ENCODE data around the gene RPTOR. TPM values are rescaled to one million over a fixed set of nuclear protein-coding genes. Genes with fewer than 3 reads are reported as not detected.

The RPTOR gene
- total and polyA plus RNA-seq, 2 donors (not counting 3 experiments of a cell fraction or from before 2014, with no cell fraction given), result 10.7 to 41.8 TPM

DNA sequence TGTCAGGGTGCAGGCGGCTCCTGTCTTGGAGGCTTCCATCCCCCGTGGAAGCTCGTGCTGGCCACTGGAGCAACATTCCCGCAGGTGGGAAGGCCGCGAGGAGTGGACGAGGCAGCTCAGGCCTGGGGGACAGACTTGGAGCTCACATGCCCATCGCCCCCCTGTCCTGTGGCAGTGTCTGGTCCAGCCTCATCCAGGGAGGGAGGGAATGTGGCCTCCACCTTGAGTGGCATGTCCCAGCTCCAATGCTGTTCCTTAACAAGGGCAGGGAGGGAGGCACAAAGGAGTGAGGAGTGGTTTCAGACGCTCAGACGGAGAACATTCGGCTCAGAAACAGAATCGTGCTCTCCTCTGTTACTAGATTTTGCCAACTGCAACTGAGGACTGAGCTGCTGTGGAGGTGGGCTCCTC, 287.6 kb downstream of the RPTOR start:
- FAIRE-seq (peak; percentile 68), DNase-seq (ENCODE audit: low read depth, low spot score) (peak; percentile 54)
- BruUV-seq (replicated peaks), result no TSS peak
- POLR2A ChIA-PET, result no interaction called here
- no peaks in the 10 kb centered on the region for H3K27me3 ChIP-seq (ENCODE audit: control insufficient read depth in 2 of 2, insufficient read depth in 2 of 2, low read length in 2 of 2)
- peak overlapping the region; percentile 96 for H3K27ac ChIP-seq (ENCODE audit: insufficient read depth, low read depth, low read length)
- H3K4me3 ChIP-seq (replicated peaks in 1 of 3; ENCODE audit: insufficient read depth in 1 of 3, low read depth in 1 of 3, low read length in 3 of 3), result peak overlapping the region in 1 of 3 experiments; percentile 47
- dilution Hi-C loops (cut with MboI; ENCODE audit: extremely low pct_ligation_motif_present, low sequenced_read_pairs) (no loop called here), intact Hi-C loops (cut with micrococcal nuclease) (loop anchor here (10.0 kb wide), 1 partner anchor 287 kb away; the partner anchor contains the start of gene RPTOR)
- H3K79me2 ChIP-seq (ENCODE audit: control insufficient read depth, insufficient read depth, low read length), result no peaks in the 10 kb centered on the region
- H3K9me1 ChIP-seq (replicated peaks; ENCODE audit: control insufficient read depth, extremely low read depth, insufficient read depth, low read length), result no peaks in the 10 kb centered on the region
- H3K4me1 ChIP-seq (ENCODE audit: control insufficient read depth, extremely low read depth, insufficient read depth, low read length), result peaks cover 20% of the 10 kb centered on the region
- H3K4me2 ChIP-seq (ENCODE audit: insufficient read depth, low read length), result peak overlapping the region; percentile 70
- CTCF ChIA-PET, result interaction anchor here (0.7 to 1.8 kb wide), 5 partner anchors 24 to 78 kb away, joined by 3 to 7 read pairs (median 6); no protein-coding TSS in a partner anchor
- no peaks in the 10 kb centered on the region for H3K9me3 ChIP-seq (replicated peaks; ENCODE audit: control insufficient read depth, insufficient read depth, low read length)
- peak overlapping the region; percentile 45 for H2AFZ ChIP-seq (ENCODE audit: low read depth, low read length)
- H3K36me3 ChIP-seq (ENCODE audit: control insufficient read depth in 2 of 2, extremely low read depth in 1 of 2, insufficient read depth in 2 of 2, low read length in 2 of 2), result no peaks in the 10 kb centered on the region
- no peak for TF ChIP-seq POLR2AphosphoS5 (IDR thresholded peaks at IDR 0.05; ENCODE audit: insufficient read depth, low read depth, low read length)
- TF ChIP-seq, protein P1, sequence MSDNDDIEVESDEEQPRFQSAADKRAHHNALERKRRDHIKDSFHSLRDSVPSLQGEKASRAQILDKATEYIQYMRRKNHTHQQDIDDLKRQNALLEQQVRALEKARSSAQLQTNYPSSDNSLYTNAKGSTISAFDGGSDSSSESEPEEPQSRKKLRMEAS (IDR thresholded peaks at IDR 0.05; ENCODE audit: insufficient read depth, insufficient read length), result no peak
- no peak for TF ChIP-seq POLR2A (IDR thresholded peaks at IDR 0.05; ENCODE audit: low read depth, low read length)
- no peak for TF ChIP-seq FOS (IDR thresholded peaks at IDR 0.05; ENCODE audit: borderline replicate concordance, insufficient read depth, low read length)
- no peak for TF ChIP-seq EZH2 (IDR thresholded peaks at IDR 0.05; ENCODE audit: borderline replicate concordance, low read depth, low read length, severe bottlenecking)
- TF ChIP-seq GATA2 (IDR thresholded peaks at IDR 0.05; ENCODE audit: insufficient read depth, insufficient read length, low read depth, low read length), result no peak
- no peak for TF ChIP-seq MYC (IDR thresholded peaks at IDR 0.05; ENCODE audit: low read depth, low read length)
- TF ChIP-seq JUN (IDR thresholded peaks at IDR 0.05; ENCODE audit: borderline replicate concordance, insufficient read depth, insufficient read length, low read depth), result no peak
- TF ChIP-seq, protein P2, sequence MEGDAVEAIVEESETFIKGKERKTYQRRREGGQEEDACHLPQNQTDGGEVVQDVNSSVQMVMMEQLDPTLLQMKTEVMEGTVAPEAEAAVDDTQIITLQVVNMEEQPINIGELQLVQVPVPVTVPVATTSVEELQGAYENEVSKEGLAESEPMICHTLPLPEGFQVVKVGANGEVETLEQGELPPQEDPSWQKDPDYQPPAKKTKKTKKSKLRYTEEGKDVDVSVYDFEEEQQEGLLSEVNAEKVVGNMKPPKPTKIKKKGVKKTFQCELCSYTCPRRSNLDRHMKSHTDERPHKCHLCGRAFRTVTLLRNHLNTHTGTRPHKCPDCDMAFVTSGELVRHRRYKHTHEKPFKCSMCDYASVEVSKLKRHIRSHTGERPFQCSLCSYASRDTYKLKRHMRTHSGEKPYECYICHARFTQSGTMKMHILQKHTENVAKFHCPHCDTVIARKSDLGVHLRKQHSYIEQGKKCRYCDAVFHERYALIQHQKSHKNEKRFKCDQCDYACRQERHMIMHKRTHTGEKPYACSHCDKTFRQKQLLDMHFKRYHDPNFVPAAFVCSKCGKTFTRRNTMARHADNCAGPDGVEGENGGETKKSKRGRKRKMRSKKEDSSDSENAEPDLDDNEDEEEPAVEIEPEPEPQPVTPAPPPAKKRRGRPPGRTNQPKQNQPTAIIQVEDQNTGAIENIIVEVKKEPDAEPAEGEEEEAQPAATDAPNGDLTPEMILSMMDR (IDR thresholded peaks at IDR 0.05; ENCODE audit: extremely low read depth in 1 of 2, insufficient read depth in 1 of 2, low read depth in 1 of 2, low read length in 2 of 2), result no peak
- peak overlapping the region; percentile 84 for H3K9ac ChIP-seq (replicated peaks; ENCODE audit: extremely low read depth, insufficient read depth, low read length)
- H4K20me1 ChIP-seq (replicated peaks; ENCODE audit: control insufficient read depth, extremely low read depth, insufficient read depth, low read length), result no peaks in the 10 kb centered on the region

Data from endothelial cell of umbilical vein (primary cell).